DMS153 (cell line): ENCODE results near the gene COX8A.
"Not testable (repeated sequence)": the region's sequence is repeated elsewhere in the genome, so short reads cannot be mapped to it uniquely, and the experiment has no call there.

ENCODE experiments used
- DNase-seq: peaks from one replicate; lab custom pipeline; 2025; lab: John Stamatoyannopoulos, UW

The COX8A gene

GRCh38 chr11:63974259-63975143 lies at the start of gene COX8A:
COX8A (plus strand) TSS chr11:63974620; CDS start chr11:63974681, 61 bp downstream.
- peak; percentile 99 for DNase-seq

GRCh38 chr11:63929616-63930015 lies 44.8 kb upstream of the COX8A start:
- DNase-seq, result no peak

- DNase-seq, result no peak
Measured at GRCh38 chr11:63931045-63931444, 43.4 kb upstream of the COX8A start.

GRCh38 chr11:63931876-63932275 lies 42.5 kb upstream of the COX8A start:
- no peak for DNase-seq

GRCh38 chr11:63933459-63933858 lies 41.0 kb upstream of the COX8A start:
- no peak for DNase-seq

GRCh38 chr11:63937713-63938478 lies 36.5 kb upstream of the COX8A start:
- DNase-seq, result no peak

GRCh38 chr11:63938479-63939396 lies 35.7 kb upstream of the COX8A start, which contains the start of gene NAA40:
NAA40 (plus strand) TSS chr11:63939002; CDS start chr11:63939097, 95 bp downstream.
- DNase-seq, result peak; percentile 97

- DNase-seq, result no peak
Measured at GRCh38 chr11:63939397-63939891, 35.0 kb upstream of the COX8A start.

- DNase-seq, result no peak
Measured at GRCh38 chr11:63940786-63941185, 33.6 kb upstream of the COX8A start.

GRCh38 chr11:63941901-63942300 lies 32.5 kb upstream of the COX8A start:
- DNase-seq, result no peak

- no peak for DNase-seq
Measured at GRCh38 chr11:63942803-63943202, 31.6 kb upstream of the COX8A start.

- no peak for DNase-seq
Measured at GRCh38 chr11:63944987-63945386, 29.4 kb upstream of the COX8A start.

- peak; percentile 65 for DNase-seq
Measured at GRCh38 chr11:63945477-63946163, 28.8 kb upstream of the COX8A start.

- no peak for DNase-seq
Measured at GRCh38 chr11:63951779-63952536, 22.5 kb upstream of the COX8A start.

GRCh38 chr11:63952570-63952969 lies 21.9 kb upstream of the COX8A start:
- DNase-seq, result no peak

- no peak for DNase-seq
Measured at GRCh38 chr11:63958008-63958407, 16.4 kb upstream of the COX8A start.

- peak; percentile 34 for DNase-seq
Measured at GRCh38 chr11:63961608-63962412, 12.6 kb upstream of the COX8A start.

- DNase-seq, result not testable (repeated sequence)
Measured at GRCh38 chr11:63963895-63964294, 10.5 kb upstream of the COX8A start.

GRCh38 chr11:63966444-63966843 lies 8.0 kb upstream of the COX8A start:
- DNase-seq, result no peak
